Erythroblast (primary cell): ENCODE measurements around the gene NRXN3.
A peak's percentile ranks its signal among the peaks of the same experiment; 100 is the strongest.
"Not testable (repeated sequence)": the region's sequence is repeated elsewhere in the genome, so short reads cannot be mapped to it uniquely, and the experiment has no call there.

ENCODE experiments used
- DNase-seq, 2 experiments: peaks; one replicate each; lab custom pipeline; 2025; lab: John Stamatoyannopoulos, UW
- GATA1 ChIP-seq: IDR thresholded peaks from 2 replicates; pipeline ENCODE4 v1.6.1; 2011; ENCODE audit warnings: low read depth, mild to moderate bottlenecking, control low read depth, low read length, moderate library complexity
- POLR2A ChIP-seq: IDR thresholded peaks from 2 replicates; pipeline ENCODE4 v1.6.1; 2011; ENCODE audit warnings: mild to moderate bottlenecking, low read length

Gene NRXN3

GRCh38 chr14:78567343-78567742, 397.2 kb downstream of the NRXN3 start:
- TF ChIP-seq POLR2A (no peak), GATA1 (no peak)
- no peak for DNase-seq

GRCh38 chr14:78573736-78574135, 403.6 kb downstream of the NRXN3 start:
- not testable (repeated sequence) for DNase-seq

- TF ChIP-seq POLR2A, result no peak
- TF ChIP-seq GATA1, result no peak
- no peak for DNase-seq
These were observed 406.4 kb downstream of the NRXN3 start for GRCh38 chr14:78576437-78577166.

GRCh38 chr14:78581229-78581628, 411.1 kb downstream of the NRXN3 start:
- no peak for DNase-seq
- TF ChIP-seq POLR2A (no peak), GATA1 (no peak)

- TF ChIP-seq POLR2A (no peak), GATA1 (no peak)
- DNase-seq, result no peak
These were observed 416.5 kb downstream of the NRXN3 start for GRCh38 chr14:78586681-78587080.

- DNase-seq, result no peak
- TF ChIP-seq POLR2A (no peak), GATA1 (no peak)
These were observed 418.7 kb downstream of the NRXN3 start for GRCh38 chr14:78588906-78589305.

- no peak for DNase-seq
- TF ChIP-seq POLR2A (no peak), GATA1 (no peak)
These were observed 422.5 kb downstream of the NRXN3 start for GRCh38 chr14:78592616-78593219.

- TF ChIP-seq GATA1 (no peak), POLR2A (no peak)
These were observed 423.8 kb downstream of the NRXN3 start for GRCh38 chr14:78593949-78594348.

GRCh38 chr14:78595797-78596196, 425.6 kb downstream of the NRXN3 start:
- DNase-seq, result peak; percentile 6 to 21
- TF ChIP-seq GATA1 (no peak), POLR2A (no peak)

More at GRCh38 chr14:78593949-78594348, 423.8 kb downstream of the NRXN3 start:
- DNase-seq, result no peak

GRCh38 chr14:78598046-78598920, 428.1 kb downstream of the NRXN3 start:
- peak; percentile 40 to 72 for DNase-seq
- TF ChIP-seq GATA1, result no peak
- TF ChIP-seq POLR2A, result no peak

GRCh38 chr14:78605025-78605762, 435.0 kb downstream of the NRXN3 start:
- no peak for TF ChIP-seq POLR2A
- TF ChIP-seq GATA1, result no peak
- DNase-seq, result no peak

GRCh38 chr14:78605897-78606500, 435.8 kb downstream of the NRXN3 start:
- TF ChIP-seq GATA1 (no peak), POLR2A (no peak)
- DNase-seq, result no peak
